Calu3 (cell line): ENCODE measurements around the gene FATE1. TPM values are rescaled to one million over a fixed set of nuclear protein-coding genes. Genes with fewer than 3 reads are reported as not detected.

Experiments
- BruUV-seq: library from RNA; stranded (reverse); fragments of 400-500 nt; replicated peaks from 2 replicates; lab custom pipeline; 2021; lab: Mats Ljungman, UMichigan
- CTCF ChIA-PET: fragments of 300-600 bp; sonication (Branson Sonifier 250); formaldehyde crosslinking; loops from one replicate; lab custom pipeline; 2022; ENCODE audit warnings: antibody characterized with exemption; lab: Charles Lee
- DNase-seq: peaks from one replicate; pipeline ENCODE4 v3.0.0; 2022
- H3K27ac Mint-ChIP-seq: one replicate; pipeline ENCODE4 v1.8.0; 2022; ENCODE audit warnings: mixed read lengths; ENCODE audit not compliant: unreplicated experiment
- H3K27me3 Mint-ChIP-seq: one replicate; pipeline ENCODE4 v1.8.0; 2022; ENCODE audit warnings: mixed read lengths; ENCODE audit not compliant: unreplicated experiment
- H3K36me3 Mint-ChIP-seq: one replicate; pipeline ENCODE4 v1.8.0; 2022; ENCODE audit warnings: mild to moderate bottlenecking, moderate library complexity, mixed read lengths; ENCODE audit not compliant: insufficient read depth, unreplicated experiment
- H3K4me1 Mint-ChIP-seq: one replicate; pipeline ENCODE4 v1.8.0; 2022; ENCODE audit warnings: mild to moderate bottlenecking, low read depth, mixed read lengths; ENCODE audit not compliant: unreplicated experiment
- H3K4me3 Mint-ChIP-seq: one replicate; pipeline ENCODE4 v1.8.0; 2022; ENCODE audit warnings: mild to moderate bottlenecking, low read depth, moderate library complexity, mixed read lengths; ENCODE audit not compliant: unreplicated experiment
- H3K9me3 Mint-ChIP-seq: one replicate; pipeline ENCODE4 v1.8.0; 2022; ENCODE audit warnings: low read depth, mixed read lengths; ENCODE audit not compliant: unreplicated experiment
- intact Hi-C: fragments of 100-400 bp; cut with micrococcal nuclease; formaldehyde crosslinking; loops from one replicate; pipeline ENCODE4 v1.10.0; 2022; ENCODE audit not compliant: unreplicated experiment
- total RNA-seq: library from RNA; stranded (reverse); gene quantifications from 2 replicates; pipeline ENCODE4 v1.2.3, GENCODE V29; 2022
- TF ChIP-seq, protein P1 (sequence below): fragments of 200-600 bp; IDR thresholded peaks from one replicate; pipeline ENCODE4 v1.8.0; 2022; ENCODE audit warnings: antibody characterized with exemption; ENCODE audit not compliant: unreplicated experiment

FATE1 gene
- total RNA-seq, 1 experiment from 2014 or later, result not detected

DNA sequence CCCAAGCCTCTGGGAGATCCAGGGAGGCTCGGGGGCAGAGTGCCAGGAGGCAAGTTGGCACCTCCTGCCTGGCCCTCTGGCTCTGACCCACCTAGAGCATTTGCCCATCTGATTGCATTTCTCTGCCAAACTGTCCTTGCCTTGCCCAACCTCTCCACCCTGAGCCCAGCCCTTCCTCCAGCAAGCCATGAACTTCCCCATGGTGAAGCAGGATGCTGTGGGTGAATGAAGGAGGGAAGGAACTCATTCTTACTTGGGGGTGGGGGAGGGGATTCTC lies 9.4 kb downstream of the FATE1 start:
- CTCF ChIA-PET, result no interaction called here
- Mint-ChIP-seq H3K27me3 (peaks cover 52% of the 10 kb centered on the region), H3K36me3 (no peaks in the 10 kb centered on the region), H3K4me1 (no peaks in the 10 kb centered on the region), H3K4me3 (no peak overlapping the region), H3K9me3 (no peaks in the 10 kb centered on the region), H3K27ac (no peak overlapping the region)
- intact Hi-C loops, result no loop called here
- no peak for DNase-seq
- TF ChIP-seq, protein P1, sequence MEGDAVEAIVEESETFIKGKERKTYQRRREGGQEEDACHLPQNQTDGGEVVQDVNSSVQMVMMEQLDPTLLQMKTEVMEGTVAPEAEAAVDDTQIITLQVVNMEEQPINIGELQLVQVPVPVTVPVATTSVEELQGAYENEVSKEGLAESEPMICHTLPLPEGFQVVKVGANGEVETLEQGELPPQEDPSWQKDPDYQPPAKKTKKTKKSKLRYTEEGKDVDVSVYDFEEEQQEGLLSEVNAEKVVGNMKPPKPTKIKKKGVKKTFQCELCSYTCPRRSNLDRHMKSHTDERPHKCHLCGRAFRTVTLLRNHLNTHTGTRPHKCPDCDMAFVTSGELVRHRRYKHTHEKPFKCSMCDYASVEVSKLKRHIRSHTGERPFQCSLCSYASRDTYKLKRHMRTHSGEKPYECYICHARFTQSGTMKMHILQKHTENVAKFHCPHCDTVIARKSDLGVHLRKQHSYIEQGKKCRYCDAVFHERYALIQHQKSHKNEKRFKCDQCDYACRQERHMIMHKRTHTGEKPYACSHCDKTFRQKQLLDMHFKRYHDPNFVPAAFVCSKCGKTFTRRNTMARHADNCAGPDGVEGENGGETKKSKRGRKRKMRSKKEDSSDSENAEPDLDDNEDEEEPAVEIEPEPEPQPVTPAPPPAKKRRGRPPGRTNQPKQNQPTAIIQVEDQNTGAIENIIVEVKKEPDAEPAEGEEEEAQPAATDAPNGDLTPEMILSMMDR, result no peak
- no TSS peak for BruUV-seq

DNA sequence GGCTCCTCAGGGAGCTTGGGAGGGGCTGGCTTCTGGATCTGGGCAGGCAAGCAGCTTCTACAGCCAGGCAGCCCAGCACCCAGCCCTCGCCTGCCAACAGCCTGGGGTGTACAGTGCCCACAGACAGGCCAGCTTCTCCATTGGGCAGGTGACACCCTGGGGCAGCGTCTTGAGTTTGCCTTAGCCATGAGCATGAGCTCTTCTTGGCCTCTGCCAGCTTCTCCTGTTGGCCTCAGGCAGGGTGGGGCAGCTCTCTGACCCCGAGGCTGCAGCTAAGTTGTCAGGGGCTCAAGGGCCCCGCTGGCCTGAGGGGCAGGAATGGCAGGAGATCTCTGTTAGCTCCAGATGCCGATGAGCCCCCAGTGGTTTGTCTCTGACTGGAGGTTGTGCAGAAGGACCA lies 10.9 kb downstream of the FATE1 start:
- Mint-ChIP-seq H3K27ac (no peak overlapping the region), H3K9me3 (no peaks in the 10 kb centered on the region), H3K36me3 (no peaks in the 10 kb centered on the region), H3K4me1 (no peaks in the 10 kb centered on the region), H3K4me3 (no peak overlapping the region), H3K27me3 (peaks cover 54% of the 10 kb centered on the region)
- intact Hi-C loops, result no loop called here
- TF ChIP-seq, protein P1, result no peak
- CTCF ChIA-PET, result interaction anchor here (0.5 kb wide), 1 partner anchor 23 kb away, joined by 4 read pairs; no protein-coding TSS in a partner anchor
- no TSS peak for BruUV-seq
- DNase-seq, result no peak

DNA sequence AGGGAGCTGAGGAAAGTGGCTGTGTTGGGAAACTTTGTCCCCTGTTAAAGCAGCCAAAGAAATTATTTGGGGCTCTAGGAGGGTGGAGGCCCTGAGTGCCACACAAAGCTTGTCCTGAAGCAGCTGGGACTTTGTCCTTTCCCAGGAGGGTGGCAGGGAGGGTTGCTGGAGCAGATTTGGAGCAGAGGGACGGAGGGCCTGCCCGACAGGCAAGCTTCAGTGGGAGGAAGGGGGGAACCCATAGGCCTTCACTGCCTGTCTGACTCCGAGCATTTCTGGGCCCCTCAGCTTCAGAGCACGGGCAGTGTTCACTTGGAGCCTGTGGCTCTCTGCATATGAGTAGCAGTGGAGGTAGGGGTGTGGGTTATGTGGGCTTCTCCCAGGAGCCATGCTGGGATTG lies 11.5 kb downstream of the FATE1 start:
- DNase-seq, result no peak
- no peak overlapping the region for H3K27ac Mint-ChIP-seq
- BruUV-seq, result no TSS peak
- CTCF ChIA-PET, result no interaction called here
- intact Hi-C loops, result no loop called here
- H3K4me3 Mint-ChIP-seq, result no peak overlapping the region
- H3K4me1 Mint-ChIP-seq, result no peaks in the 10 kb centered on the region
- H3K36me3 Mint-ChIP-seq, result no peaks in the 10 kb centered on the region
- H3K27me3 Mint-ChIP-seq, result peaks cover 54% of the 10 kb centered on the region
- H3K9me3 Mint-ChIP-seq, result no peaks in the 10 kb centered on the region
- TF ChIP-seq, protein P1, result no peak

DNA sequence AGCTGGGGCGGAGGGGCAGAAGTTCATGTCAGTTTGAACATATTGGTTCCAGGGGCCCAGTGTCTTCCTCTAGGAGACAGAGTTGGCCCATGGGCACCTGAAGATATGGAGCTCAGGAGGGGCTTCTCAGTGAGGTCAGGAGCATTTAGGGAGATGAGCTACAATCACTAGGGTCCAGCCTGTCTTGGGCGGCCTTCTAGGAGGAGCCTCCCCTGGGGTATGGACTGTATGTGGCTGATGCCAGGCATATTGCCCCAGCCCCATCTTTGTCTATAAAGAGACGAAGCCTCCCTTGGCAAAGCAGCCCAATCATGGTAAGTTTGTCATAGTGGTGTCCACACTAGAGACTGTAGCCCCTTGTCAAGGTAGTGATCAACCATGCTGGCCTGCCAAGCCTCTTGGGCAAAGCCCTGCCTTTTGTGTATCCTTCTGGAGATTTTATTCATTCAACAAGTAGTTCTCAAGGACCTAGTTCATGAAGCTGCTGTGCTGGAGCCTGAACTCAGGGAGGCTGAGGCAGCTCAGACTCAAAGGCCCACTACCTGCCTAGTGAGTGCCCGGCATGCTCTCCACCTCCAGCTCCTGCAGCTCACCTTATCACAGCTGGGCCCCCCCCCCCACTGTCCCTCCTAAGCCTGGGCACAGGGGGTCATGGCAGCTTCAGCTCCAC lies 13.4 kb downstream of the FATE1 start:
- BruUV-seq, result no TSS peak
- Mint-ChIP-seq H3K36me3 (no peaks in the 10 kb centered on the region), H3K27ac (no peak overlapping the region), H3K27me3 (peaks cover 51% of the 10 kb centered on the region), H3K4me1 (no peaks in the 10 kb centered on the region), H3K4me3 (no peak overlapping the region), H3K9me3 (no peaks in the 10 kb centered on the region)
- CTCF ChIA-PET, result no interaction called here
- TF ChIP-seq, protein P1, result no peak
- intact Hi-C loops, result no loop called here
- DNase-seq, result no peak
